Coronary artery (tissue), 2 donors: Measurements from ENCODE around the gene MXI1.
"Not testable (repeated sequence)": the region's sequence is repeated elsewhere in the genome, so short reads cannot be mapped to it uniquely, and the experiment has no call there.

Experiments used
- DNase-seq: peaks from one replicate; pipeline ENCODE4 v3.0.0-alpha.2; 2017; ENCODE audit warnings: low spot score
- H3K27ac ChIP-seq, 2 donors: fragments of 200-600 bp; sonication (generic); one replicate each; pipeline ENCODE4 v1.5.1; 2016 to 2019
- H3K4me3 ChIP-seq: fragments of 200-600 bp; sonication (generic); 2 replicates; pipeline ENCODE4 v1.5.1; 2016; ENCODE audit warnings: mild to moderate bottlenecking, moderate library complexity
- TF ChIP-seq, protein P1 (sequence below): fragments of 200-600 bp; sonication (generic); IDR thresholded peaks from one replicate; pipeline ENCODE4 v1.5.1; 2019; ENCODE audit warnings: antibody characterized with exemption

MXI1 gene

DNA sequence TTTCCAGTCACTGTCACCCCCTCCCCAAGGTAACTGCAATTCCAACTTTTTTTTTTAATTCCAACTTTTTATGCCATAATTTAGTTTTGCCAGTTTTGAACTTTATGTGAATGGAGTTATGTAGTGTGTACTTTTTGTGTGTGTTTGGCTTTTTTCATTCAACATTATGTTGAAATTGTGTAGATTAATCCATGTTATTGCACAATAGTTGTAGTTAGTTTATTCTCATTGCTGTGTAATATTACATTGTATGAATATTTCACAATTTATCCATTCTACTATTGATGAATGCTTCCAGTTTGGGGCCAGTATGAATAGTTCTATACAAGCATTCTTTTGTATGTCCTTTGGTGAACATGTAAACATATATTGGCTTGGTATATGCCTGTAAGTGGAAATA is 32.5 kb downstream of the MXI1 start:
- TF ChIP-seq, protein P1, sequence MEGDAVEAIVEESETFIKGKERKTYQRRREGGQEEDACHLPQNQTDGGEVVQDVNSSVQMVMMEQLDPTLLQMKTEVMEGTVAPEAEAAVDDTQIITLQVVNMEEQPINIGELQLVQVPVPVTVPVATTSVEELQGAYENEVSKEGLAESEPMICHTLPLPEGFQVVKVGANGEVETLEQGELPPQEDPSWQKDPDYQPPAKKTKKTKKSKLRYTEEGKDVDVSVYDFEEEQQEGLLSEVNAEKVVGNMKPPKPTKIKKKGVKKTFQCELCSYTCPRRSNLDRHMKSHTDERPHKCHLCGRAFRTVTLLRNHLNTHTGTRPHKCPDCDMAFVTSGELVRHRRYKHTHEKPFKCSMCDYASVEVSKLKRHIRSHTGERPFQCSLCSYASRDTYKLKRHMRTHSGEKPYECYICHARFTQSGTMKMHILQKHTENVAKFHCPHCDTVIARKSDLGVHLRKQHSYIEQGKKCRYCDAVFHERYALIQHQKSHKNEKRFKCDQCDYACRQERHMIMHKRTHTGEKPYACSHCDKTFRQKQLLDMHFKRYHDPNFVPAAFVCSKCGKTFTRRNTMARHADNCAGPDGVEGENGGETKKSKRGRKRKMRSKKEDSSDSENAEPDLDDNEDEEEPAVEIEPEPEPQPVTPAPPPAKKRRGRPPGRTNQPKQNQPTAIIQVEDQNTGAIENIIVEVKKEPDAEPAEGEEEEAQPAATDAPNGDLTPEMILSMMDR, result no peak
- no peak overlapping the region for H3K27ac ChIP-seq

DNA sequence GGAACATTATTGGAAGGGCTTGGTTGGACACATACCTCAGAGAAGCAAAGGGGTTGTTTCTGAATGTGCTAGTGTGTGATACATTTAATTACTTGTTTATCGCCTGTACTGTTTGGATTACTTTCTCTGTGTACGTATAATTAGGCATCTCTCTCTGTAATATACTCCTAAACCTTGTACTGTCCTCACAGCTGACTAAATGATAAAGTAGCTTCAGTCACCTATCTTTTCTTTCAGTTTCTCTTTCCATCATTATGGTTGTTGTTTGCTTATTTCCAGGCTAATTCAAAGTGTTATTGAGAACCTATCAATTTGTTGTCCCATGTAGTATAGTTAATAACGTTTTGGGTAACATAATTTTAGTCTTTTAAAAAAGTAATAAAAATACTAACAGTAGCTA is 34.0 kb downstream of the MXI1 start:
- TF ChIP-seq, protein P1, result no peak
- Histone ChIP-seq H3K4me3 (no peak overlapping the region), H3K27ac (no peak overlapping the region)
- DNase-seq, result no peak

More for the DNA sequence above, 32.5 kb downstream of the MXI1 start:
- H3K4me3 ChIP-seq, result no peak overlapping the region
- DNase-seq, result no peak

DNA sequence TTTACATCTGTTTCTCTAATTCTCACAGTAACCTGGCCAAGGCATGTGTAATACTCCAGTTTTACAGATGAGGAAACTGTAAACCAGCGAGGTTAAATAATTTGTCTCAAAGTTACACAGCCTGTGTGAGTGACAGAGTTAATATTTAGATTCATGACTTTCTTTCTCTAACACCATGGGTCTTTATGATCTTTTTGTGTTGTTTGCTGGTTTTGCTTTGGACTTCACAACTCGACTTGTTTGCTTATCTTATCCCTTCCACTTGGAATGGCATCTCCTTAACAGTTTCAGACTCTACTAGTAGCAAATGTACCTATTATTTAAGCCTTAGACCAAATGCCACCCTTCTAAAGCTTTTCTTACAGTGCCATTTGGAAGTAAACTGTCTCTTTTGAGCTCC is 34.4 kb downstream of the MXI1 start:
- no peak overlapping the region for H3K27ac ChIP-seq
- TF ChIP-seq, protein P1, result no peak
- DNase-seq, result no peak
- H3K4me3 ChIP-seq, result no peak overlapping the region

DNA sequence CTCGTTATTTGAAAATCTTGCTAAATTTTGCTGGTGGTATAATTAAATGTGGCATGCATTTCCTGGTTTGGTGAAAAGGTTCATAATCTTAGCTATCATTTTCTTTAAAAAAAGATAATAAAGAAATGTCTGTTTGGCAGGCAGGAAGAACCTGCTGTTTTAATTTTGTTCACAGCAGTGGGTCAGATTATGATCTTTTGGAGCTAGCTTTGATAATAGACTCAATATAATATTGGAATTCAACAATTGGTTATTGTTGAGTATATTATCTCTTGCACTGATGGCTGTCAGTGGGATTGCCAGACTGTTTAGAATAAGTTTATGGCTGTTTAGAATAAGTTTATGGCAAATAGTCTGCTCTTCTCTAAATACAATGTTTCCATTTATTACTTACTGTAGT is 35.1 kb downstream of the MXI1 start:
- TF ChIP-seq, protein P1, result no peak
- Histone ChIP-seq H3K27ac (no peak overlapping the region), H3K4me3 (no peak overlapping the region)
- DNase-seq, result no peak

DNA sequence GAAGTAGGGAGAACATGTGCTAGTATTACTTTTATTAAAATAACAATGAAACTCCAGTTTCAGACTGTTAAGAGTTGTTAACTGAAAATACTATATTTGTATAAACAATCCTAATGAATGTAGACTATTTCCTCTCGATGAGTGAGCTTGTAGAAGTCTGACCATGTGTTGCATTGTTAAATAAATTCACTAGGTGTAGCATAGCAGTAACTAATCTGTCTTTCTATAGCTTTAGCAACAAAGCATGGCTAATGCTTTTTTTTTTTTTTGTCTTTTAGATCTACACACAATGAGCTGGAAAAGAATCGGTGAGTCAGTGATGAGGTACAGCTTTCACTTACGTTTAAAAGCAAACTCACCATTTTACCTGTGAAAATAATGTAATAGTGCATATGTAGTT is 37.1 kb downstream of the MXI1 start:
- no peak for DNase-seq
- Histone ChIP-seq H3K4me3 (no peak overlapping the region), H3K27ac (no peak overlapping the region)
- TF ChIP-seq, protein P1, result no peak

DNA sequence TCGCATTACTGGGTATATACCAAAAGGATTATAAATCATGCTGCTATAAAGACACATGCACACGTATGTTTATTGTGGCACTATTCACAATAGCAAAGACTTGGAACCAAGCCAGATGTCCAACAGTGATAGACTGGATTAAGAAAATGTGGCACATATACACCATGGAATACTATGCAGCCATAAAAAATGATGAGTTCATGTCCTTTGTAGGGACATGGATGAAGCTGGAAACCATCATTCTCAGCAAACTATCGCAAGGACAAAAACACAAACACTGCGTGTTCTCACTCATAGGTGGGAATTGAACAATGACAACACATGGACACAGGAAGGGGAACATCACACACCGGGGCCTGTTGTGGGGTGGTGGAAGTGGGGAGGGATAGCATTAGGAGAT is 40.4 kb downstream of the MXI1 start:
- not testable (repeated sequence) for H3K4me3 ChIP-seq, DNase-seq, H3K27ac ChIP-seq

DNA sequence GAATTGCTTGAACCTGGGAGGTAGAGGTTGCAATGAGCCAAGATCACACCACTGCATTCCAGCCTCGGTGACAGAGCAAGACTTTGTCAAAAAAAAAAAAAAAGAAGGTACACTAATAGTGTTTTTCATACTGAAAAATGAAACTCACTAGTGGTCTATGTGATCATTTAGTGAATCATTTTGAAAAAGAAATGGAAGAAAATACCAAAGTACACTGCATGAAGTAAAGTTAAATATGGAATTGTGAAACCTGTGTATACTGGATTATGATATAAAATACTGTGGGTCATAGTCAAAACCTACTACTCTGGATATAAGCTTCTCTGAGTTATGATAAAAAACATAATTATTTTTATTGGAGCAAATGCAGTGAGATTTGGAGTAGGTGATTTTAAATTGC is 42.1 kb downstream of the MXI1 start:
- not testable (repeated sequence) for H3K27ac ChIP-seq, H3K4me3 ChIP-seq, DNase-seq

DNA sequence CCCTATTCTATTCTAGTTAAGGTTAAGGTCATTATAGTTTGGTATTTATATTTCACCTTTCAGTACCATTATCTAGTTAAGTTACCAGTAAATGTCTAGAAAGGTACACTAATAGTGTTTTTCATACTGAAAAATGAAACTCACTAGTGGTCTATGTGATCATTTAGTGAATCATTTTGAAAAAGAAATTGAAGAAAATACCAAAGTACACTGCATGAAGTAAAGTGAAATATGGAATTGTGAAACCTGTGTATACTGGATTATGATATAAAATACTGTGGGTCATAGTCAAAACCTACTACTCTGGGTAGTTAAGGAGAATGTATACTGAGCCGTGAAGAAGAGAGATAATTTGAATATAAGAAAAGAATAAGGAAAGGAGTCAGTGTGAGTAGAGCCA is 44.0 kb downstream of the MXI1 start:
- not testable (repeated sequence) for H3K4me3 ChIP-seq, DNase-seq

DNA sequence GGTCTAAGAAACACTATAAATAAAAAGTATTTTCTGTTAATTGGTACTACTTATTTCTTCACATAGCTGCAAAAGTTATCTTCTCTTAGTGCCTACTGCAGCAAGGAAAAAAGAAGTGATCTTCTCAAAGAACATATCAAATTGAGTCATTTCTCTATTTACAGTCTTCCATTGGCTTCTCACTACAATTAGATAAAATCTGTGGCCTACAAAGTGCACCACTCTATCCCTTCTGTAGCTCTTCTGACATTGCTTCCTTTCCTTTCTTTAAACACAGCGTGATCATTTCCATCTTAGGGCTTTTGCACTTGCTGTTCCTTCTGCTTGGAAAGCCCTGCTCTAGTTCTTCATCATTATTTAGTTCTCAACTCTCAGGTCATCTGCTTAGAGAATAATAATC is 44.7 kb downstream of the MXI1 start:
- Histone ChIP-seq H3K4me3 (no peak overlapping the region), H3K27ac (no peak overlapping the region)
- DNase-seq, result no peak
- TF ChIP-seq, protein P1, result no peak

More for the DNA sequence above, 44.0 kb downstream of the MXI1 start:
- not testable (repeated sequence) for H3K27ac ChIP-seq
